ENCODE data around the gene WBP2NL.

Gene WBP2NL

DNA sequence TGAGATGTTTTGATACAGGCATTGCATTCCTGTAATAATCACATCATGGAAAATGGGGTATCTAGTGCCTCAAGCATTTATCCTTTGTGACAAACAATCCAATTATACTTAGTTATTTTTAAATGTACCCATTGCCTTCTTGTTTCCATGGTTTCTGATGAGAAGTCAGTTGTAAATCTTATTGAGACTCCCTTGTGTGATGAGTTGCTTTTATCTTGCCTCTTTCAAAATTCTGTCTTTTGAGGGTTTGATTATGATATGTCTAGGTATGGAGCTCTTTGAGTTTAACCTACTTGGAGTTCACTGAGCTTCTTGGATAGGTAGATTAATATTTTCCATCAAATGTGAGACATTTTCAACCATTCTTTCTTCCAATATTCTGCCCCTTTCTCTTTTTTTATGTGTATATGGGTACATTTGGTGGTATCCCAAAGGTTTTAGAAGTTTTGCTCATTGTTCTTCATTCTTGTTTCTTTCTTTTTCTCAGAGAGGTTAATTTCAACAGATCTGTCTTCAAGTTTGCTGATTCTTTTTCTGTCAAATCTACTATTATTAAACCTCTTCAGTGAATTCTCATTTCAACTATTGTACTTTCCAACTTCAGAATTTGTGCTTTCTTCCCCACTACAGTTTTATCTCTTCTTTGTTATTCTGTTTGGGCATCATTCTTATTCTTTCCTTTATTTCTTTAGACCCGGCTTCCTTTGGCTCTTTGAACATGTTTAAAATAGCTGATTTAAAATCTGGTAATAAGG lies 58.3 kb downstream of the WBP2NL start:
- TF ChIP-seq, protein P1, sequence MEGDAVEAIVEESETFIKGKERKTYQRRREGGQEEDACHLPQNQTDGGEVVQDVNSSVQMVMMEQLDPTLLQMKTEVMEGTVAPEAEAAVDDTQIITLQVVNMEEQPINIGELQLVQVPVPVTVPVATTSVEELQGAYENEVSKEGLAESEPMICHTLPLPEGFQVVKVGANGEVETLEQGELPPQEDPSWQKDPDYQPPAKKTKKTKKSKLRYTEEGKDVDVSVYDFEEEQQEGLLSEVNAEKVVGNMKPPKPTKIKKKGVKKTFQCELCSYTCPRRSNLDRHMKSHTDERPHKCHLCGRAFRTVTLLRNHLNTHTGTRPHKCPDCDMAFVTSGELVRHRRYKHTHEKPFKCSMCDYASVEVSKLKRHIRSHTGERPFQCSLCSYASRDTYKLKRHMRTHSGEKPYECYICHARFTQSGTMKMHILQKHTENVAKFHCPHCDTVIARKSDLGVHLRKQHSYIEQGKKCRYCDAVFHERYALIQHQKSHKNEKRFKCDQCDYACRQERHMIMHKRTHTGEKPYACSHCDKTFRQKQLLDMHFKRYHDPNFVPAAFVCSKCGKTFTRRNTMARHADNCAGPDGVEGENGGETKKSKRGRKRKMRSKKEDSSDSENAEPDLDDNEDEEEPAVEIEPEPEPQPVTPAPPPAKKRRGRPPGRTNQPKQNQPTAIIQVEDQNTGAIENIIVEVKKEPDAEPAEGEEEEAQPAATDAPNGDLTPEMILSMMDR (IDR thresholded peaks at IDR 0.05), result no peak
- H3K4me1 ChIP-seq, result no peaks in the 10 kb centered on the region
- H3K27me3 ChIP-seq (ENCODE audit: control insufficient read depth, insufficient read depth, low read length), result no peaks in the 10 kb centered on the region
- H3K79me2 ChIP-seq, result no peaks in the 10 kb centered on the region
- H3K4me3 ChIP-seq (ENCODE audit: low read depth, low read length), result no peak overlapping the region
- H3K4me2 ChIP-seq (ENCODE audit: low read length), result no peak overlapping the region
- no peak overlapping the region for H3K27ac ChIP-seq
- H3K36me3 ChIP-seq (ENCODE audit: control insufficient read depth, insufficient read depth, low read length), result no peaks in the 10 kb centered on the region
- H2AFZ ChIP-seq, result no peak overlapping the region
- H3K9ac ChIP-seq, result no peak overlapping the region
- H3K9me3 ChIP-seq (ENCODE audit: control insufficient read depth, low read length), result no peaks in the 10 kb centered on the region

DNA sequence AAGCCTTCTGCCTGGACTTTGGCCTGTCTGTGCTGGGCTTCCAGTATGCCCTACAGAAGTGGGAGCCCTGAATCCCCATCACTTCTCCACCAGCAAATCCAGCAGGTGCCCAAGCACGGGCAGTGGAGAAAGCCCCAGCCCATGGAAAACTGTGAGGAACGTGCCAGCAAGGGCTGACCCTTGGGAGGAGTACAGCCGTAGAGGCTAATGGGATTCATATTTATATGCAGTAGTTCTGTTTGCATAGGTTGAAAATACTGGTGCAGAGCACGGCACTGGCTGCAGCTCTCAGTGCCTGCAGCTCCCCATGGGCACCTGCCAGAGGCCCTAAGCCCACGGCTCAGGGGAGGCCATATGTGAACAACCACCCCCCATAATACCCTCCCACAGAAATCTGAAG lies 61.9 kb downstream of the WBP2NL start:
- TF ChIP-seq, protein P1 (IDR thresholded peaks at IDR 0.05), result no peak
- no peak overlapping the region for H3K4me3 ChIP-seq (ENCODE audit: low read depth, low read length)
- H3K27ac ChIP-seq, result no peak overlapping the region
- no peak overlapping the region for H2AFZ ChIP-seq
- no peaks in the 10 kb centered on the region for H3K79me2 ChIP-seq
- H3K27me3 ChIP-seq (ENCODE audit: control insufficient read depth, insufficient read depth, low read length), result no peaks in the 10 kb centered on the region
- no peak overlapping the region for H3K9ac ChIP-seq
- no peaks in the 10 kb centered on the region for H3K36me3 ChIP-seq (ENCODE audit: control insufficient read depth, insufficient read depth, low read length)
- H3K4me1 ChIP-seq, result no peaks in the 10 kb centered on the region
- H3K9me3 ChIP-seq (ENCODE audit: control insufficient read depth, low read length), result no peaks in the 10 kb centered on the region
- no peak overlapping the region for H3K4me2 ChIP-seq (ENCODE audit: low read length)

DNA sequence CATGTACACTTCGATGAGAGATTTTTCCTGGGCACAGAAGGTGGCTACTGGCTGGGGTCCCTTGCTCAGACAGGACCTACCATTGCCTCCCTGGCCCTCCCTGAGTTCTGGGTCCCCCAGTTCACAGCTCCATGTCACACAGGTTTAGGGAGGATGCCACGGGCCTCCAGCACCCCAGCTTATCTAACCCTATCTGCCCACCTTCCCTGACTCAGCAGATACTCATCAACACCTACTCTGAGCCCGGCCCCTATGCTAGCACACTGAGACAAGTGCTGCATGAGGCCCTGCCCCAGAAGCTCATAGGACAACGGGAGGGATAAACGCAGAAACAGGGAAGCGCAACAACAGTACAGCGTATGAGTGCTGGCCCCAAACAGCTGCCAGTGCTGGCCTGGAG lies 62.5 kb downstream of the WBP2NL start:
- no peak overlapping the region for H3K4me3 ChIP-seq (ENCODE audit: low read depth, low read length)
- H3K9ac ChIP-seq, result no peak overlapping the region
- H3K27ac ChIP-seq, result no peak overlapping the region
- no peak overlapping the region for H3K4me2 ChIP-seq (ENCODE audit: low read length)
- H3K79me2 ChIP-seq, result no peaks in the 10 kb centered on the region
- TF ChIP-seq, protein P1 (IDR thresholded peaks at IDR 0.05), result no peak
- H3K27me3 ChIP-seq (ENCODE audit: control insufficient read depth, insufficient read depth, low read length), result no peaks in the 10 kb centered on the region
- no peaks in the 10 kb centered on the region for H3K4me1 ChIP-seq
- no peak overlapping the region for H2AFZ ChIP-seq
- H3K36me3 ChIP-seq (ENCODE audit: control insufficient read depth, insufficient read depth, low read length), result no peaks in the 10 kb centered on the region
- no peaks in the 10 kb centered on the region for H3K9me3 ChIP-seq (ENCODE audit: control insufficient read depth, low read length)

DNA sequence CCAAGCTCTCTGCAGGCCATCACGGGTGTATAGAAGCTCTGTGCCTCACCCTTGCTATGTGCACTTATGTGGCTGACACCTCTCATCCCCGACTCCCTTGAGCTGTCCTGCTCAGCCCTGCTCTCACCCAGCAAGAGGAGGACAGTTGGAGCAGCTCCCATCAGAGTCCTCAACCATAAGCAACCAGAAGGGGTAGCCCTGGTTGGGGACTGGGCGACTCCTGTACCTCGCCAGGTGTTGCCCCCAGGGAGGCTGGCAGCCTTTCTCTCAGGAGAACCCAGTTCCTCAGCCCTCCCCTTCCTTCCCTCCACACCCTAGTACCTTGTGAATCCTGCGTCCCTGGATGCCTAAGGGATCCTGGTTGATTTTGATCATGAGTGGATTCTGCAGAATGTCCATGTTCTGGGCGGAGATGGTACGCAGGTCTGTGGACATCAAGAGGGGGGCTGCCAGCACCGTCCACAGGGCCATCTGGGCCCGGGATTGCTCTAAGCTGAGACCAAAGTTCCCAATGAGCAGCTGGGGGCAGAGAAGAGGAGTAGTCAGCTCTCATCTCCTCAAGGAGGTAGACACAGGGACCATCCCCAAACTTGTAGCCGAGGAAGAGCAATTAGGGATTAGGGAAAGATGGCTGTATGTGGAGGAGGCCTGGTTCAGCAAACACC lies 64.0 kb downstream of the WBP2NL start:
- Histone ChIP-seq H3K36me3 (ENCODE audit: control insufficient read depth, insufficient read depth, low read length) (no peaks in the 10 kb centered on the region), H3K9ac (no peak overlapping the region), H3K4me2 (ENCODE audit: low read length) (no peak overlapping the region), H3K27ac (no peak overlapping the region), H3K79me2 (no peaks in the 10 kb centered on the region), H3K9me3 (ENCODE audit: control insufficient read depth, low read length) (no peaks in the 10 kb centered on the region), H2AFZ (no peak overlapping the region), H3K4me1 (no peaks in the 10 kb centered on the region), H3K27me3 (ENCODE audit: control insufficient read depth, insufficient read depth, low read length) (no peaks in the 10 kb centered on the region), H3K4me3 (ENCODE audit: low read depth, low read length) (no peak overlapping the region)
- TF ChIP-seq, protein P1 (IDR thresholded peaks at IDR 0.05), result no peak
